ENCODE measurements around the gene DENND1A. TPM values are rescaled to one million over a fixed set of nuclear protein-coding genes. Genes with fewer than 3 reads are reported as not detected.
A peak's percentile ranks its signal among the peaks of the same experiment; 100 is the strongest.

The DENND1A gene
- polyA plus RNA-seq, 3 donors, result 18.8 to 23.1 (median 20.9) TPM

DNA sequence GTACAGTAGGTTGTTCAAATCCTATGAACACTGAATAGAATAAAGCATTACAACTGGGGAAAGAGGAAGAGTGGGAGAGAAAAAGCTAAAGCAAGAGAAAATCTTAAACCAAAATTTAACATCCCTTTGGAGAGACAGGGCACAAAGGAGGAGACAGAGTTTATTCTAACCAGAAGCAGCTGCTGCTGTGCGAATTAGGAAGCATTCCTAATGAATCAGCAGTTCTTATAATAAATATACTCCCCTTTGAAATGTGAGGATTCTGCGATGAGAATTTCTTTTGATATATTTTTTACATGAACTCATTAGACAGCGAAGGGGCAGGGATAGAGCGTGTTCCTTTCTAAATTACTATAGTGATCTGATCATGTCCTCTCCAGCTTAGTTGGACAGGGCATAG is 233.4 kb downstream of the DENND1A start:
- no peak for DNase-seq (ENCODE audit: low read depth in 3 of 3, low spot score in 2 of 3)

DNA sequence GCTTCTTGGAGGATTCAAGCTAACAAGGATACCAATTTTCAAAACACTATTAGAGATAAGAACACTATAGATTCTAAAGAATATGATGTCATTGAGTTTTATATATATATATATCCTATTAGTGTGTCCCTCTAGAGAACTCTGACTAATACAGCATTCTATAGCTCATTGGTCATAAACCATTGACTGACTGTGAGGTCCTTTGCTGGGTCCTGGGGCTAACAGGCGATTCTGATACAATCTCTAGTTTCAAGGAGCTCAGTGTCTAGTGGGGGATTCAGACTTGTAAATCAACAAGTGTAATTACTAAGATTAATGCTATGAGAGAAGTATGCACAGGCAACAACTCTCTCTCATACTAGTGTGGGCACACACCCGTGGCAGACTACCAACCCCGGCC is 234.5 kb downstream of the DENND1A start:
- no peak for DNase-seq (ENCODE audit: low read depth in 3 of 3, low spot score in 2 of 3)

DNA sequence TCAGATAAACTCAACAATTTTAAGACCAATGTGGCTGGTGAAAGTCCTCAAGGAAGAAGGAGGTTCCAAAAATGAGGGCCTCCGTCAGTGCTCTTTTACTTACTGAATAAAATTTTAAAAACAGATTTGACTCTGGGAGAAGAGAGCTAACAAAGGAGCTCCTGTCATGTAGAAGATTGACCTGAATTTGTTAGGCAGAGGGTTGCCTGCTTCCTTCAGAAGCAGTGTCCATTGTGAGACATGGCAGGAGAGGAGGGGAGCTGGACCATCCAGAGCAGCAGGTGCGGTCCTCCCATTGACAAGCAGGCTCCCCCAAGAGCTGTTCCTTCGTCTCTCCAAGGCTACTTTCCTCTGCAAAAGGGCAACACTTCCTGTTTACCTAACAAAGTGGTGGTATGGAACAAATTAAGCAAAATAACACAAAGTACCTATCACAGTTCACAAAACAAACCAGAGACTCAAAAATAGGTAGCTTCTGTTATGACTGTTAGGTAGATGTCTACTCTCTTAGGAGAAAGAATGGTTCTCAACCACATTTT is 238.1 kb downstream of the DENND1A start:
- no peak for DNase-seq (ENCODE audit: low read depth in 3 of 3, low spot score in 2 of 3)

DNA sequence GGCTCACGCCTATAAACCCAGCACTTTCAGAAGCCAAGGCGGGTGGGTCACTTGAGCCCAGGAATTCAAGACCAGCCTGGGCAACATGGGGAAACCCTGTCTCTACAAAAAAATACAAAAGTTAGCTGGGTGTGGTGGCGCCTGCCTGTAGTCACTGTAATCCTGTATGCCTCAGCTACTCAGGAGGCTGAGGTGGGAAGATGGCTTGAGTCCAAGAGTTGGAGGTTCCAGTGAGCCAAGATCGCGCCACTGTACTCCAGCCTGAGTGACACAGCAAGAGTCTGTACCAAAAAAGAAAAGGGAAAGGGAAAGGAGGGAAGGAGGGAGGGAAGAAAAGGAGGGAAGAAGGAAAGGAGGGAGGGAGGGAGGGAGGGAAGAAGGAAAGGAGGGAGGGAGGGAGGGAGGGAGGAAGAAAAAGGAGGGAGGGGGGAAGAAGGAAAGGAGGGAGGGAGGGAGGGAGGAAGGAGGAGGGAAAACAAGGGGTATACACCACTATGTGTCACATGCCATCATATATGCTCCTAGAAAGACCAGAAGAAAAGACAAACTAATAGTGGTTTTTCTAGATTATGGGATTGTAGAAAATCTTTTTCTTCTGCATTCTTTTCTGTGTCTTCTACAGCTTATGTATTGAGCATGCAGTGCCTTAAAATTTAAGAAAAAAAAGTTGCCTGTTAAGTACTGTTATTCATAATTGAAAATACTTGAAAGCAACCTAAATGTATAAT is 240.1 kb downstream of the DENND1A start:
- DNase-seq (ENCODE audit: low read depth in 3 of 3, low spot score in 2 of 3), result no peak

DNA sequence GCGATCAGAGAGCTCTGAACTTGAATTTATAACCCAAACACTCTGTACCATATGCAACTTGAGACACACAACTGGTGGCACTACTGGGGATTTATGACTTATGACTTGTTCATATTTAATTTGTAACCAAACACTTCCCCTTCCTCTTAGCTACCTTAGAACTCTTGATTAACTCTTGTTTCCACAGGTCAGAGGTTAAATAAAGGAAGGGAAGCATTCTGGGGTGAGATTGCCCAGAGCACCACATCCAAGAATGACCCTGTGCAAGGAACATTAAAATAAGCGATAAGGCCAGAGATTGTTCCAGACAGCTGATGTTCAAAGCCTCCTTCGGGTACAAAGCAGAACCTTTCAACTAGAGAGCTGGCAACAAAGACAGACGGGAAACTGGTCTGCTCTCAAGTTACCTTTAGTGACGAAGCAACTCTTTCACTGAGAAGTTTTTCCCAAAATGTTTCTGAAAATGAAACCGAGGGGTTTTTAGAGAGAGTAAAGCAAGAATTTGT is 242.6 kb downstream of the DENND1A start:
- DNase-seq (ENCODE audit: low read depth in 3 of 3, low spot score in 2 of 3), result peak in 1 of 3 donors; percentile 51

DNA sequence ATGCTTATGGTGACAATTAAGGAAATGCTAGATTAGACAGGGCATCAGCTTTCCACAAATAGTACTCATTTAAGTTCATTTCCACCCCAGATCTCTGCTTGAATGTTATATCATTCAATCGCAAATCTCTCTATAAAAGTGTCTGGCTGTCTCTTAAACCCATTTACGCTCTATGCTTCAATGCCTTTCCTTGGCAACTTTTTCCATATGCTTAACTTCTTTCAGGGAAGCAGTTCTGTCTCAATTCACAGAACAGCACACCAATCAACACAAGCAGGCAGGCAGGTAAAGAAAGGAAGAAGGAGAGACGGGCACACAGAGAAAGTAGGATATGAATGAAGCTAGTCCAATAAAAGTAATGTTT is 243.1 kb downstream of the DENND1A start:
- DNase-seq (ENCODE audit: low read depth in 3 of 3, low spot score in 2 of 3), result no peak

DNA sequence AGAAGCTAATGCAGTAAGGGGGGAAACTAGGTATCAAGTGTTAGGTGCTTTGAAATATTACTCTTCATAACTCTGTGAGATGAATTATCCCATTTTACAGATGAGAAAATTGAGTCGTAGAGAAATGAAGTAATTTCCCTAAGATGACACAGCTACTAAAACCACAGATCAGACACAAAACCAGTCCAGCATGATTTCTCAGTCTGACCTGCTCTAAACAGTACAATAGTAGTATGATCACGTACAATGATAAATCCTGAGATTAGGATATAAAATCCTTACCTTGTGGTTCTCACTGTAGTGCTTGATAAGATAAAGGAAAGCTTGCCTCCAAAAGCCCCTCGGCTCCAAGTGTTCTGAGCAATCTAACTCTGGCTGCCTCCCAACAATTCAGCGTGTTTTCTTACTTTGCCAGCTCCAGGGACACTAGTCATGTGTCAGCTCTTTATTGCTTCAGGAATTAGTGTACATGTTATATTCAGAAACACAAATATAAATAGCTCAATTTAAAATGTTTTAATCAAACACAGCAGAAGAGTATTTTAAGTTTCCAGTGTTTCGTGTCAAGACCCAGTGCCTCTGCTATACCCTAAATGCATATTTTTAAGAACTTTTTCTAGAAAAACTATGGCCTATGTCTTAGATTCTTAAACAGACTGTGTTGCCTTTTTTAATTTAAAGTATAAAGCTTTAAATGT is 243.6 kb downstream of the DENND1A start:
- no peak for DNase-seq (ENCODE audit: low read depth in 3 of 3, low spot score in 2 of 3)

DNA sequence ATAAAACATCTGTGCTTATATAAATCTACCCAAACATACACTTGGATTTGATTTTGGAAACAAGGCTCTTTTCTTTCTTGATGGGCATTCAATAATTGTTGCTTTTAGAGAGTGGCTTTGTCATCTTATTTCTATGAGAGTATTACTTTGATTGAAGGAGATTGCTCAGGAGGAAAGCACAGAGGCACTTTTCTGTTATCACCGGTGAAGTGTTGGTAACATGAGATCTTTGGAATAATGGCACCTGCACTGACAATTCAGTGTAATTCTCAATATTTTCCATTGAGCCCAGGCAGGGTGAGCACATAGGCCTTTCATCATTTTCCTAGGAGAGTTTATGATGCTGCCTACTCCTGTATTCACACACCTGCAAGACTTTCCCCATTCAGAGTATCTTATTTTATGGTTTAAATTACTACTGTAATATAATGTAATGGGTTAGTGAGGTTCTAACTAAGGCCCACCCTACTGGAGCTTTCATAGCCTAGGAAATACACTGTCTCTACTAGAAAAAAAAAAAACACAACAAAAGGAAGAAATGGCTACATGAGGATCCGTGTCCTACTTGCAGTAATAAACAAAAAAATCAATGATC is 244.3 kb downstream of the DENND1A start:
- DNase-seq (ENCODE audit: low read depth in 3 of 3, low spot score in 2 of 3), result no peak

DNA sequence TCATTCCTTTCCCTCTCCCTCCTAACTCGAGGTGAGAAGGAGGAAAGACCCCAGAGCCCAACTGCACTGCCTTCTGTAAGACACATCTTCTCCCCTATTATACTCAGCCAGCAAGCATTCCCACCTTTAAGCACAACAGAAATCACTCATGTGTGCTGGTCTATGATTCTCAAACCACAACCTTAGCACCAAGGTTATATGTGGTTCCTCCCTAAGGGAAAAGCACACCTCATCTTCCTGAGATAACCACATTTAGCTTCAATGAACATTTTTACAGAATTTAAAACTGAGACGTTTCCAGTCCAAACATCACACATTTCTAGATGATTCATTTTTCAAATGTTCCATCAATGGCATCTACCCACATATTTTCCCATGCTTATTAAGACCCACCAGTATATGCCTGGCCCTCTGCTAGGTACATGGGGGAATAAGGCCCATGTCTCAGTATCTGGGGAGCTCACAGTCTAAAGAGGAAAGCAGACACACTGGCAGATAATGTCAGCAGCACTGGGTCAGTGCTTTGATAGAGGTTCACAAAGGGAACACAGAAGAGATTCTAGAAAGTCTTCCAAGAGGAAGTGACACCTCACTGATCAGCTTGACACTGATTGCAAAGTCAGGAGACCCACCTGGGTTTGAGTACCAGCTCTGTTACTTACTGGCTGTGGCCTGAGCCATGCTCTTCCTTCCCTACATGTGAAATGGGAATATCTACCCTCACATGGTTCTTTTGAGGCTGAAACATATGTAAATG is 245.4 kb downstream of the DENND1A start:
- no peak for DNase-seq (ENCODE audit: low read depth in 3 of 3, low spot score in 2 of 3)

DNA sequence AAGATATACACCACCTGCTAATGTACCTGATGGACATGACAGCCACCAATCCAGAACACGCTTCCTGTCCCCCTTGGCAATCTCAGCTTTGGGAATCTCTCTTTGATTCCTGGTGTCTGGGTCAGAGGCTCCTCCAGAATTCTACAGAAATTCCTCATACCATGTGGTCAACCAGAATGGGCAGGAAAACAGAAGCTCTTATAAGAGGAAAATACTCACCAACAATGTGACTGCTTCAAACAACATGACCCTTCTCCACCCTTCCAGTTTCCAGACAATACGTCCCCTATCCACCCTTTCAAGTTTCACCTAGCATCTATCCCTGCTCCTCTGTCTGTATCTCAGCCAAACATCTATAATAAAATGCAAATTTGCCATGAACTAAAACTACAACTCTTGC is 247.2 kb downstream of the DENND1A start:
- no peak for DNase-seq (ENCODE audit: low read depth in 3 of 3, low spot score in 2 of 3)

DNA sequence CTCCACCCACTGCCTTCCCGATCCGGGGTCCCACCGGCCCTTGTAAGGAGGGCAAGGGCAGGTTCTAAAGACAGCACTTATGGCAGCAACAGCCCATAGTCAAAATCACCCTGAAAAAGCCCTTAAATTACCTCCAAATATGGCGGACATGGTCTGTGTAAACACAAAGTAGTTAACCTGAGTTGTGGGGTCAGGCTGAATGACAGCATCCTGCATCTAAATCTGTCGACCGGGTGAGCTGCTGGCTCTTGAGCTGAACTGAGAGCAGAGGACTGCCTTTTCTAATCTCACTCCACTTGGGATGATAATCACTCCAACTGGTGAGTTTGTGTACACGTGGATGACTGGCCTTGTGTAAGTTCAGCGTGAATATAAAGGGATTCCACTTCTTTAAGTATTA is 249.6 kb downstream of the DENND1A start:
- DNase-seq (ENCODE audit: low read depth in 3 of 3, low spot score in 2 of 3), result no peak

DNA sequence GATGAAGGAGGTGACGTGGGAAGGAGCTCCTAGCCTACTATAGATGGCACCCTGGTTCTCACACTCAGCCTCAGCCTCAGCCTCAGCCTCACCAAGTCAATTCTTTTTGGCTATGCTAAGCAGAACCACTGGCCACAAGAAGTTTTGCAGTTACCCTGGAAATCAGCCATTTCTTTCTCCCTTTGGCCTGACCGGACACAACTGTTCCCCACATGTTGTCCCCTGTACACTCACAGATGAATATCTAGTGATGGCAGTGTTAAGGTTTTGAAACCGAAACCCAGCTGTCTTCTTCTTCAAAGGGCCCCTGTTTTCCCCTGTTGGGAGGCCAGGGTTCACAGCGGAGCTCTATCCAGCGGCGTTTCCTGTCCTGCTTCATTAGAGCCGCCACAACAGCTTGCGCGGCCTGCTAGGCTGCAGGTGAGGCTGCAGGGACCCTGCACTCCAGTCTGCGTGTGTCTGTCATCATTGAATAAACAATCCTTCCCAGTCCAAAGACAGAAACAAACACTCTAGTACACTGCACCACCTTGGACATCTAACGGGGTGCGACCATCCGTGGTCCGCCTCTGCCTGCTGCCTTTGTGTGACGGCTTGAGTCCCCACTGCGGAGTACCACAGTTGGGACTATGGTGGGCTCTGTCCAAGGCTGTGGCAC is 250.5 kb downstream of the DENND1A start:
- no peak for DNase-seq (ENCODE audit: low read depth in 3 of 3, low spot score in 2 of 3)

DNA sequence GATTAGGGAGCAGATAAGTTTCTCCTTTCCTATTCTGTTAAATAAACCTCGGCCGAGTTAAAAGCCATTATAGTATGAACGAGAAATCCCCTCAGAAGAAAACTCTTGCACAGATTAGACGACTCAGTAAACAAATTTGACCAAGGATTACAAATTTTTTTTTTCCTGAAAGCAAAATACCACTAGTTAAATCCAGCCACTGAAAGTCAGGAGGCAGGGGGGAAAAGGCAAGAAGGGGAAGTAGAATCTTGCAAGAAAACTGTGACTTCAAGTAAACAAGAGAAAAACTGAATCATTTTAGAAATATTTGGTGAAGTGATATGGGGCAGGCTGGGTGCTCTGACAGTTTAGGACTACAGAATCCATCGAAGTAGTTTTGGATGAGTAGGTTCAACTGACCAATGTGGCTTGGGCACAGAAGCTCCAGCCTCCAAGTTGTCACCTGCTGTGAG is 251.0 kb downstream of the DENND1A start:
- no peak for DNase-seq (ENCODE audit: low read depth in 3 of 3, low spot score in 2 of 3)

DNA sequence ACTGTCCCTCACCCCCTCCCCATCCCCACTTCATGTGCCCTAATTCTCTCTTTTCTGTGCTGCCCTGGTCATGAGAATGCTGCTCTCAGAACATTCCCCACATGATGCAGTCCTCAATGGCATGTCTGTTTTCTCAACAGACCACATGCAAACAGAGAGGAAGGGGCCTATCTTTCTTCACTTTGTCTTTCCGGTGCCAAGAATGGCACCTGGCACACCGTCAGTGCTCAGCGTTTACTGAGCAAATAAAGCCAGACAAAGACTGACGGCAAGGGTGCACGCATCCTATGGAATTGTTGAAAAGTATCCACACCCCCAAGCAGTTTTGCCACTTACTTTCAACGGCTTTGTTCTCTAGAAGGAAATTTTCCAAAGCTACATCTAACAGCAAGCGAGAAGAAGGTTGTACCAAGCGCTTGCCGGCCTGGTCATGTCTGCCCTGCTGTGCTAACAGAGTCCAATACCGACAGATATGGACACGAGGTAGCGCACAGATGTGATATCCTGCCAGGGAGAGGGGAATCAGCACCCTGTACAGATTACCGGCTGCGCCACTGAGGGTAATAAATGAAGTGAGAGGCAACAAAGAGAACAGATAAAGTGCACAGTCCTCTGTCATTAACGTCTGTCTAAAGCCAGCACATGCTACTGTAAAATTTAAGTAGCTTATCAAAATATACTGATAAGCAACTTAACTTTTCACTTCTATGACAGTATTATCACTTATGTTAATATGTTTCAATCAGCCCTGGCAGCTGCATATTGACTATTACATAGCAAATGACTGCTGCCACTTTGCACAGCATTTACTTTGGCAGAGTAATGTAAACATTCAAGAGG is 251.7 kb downstream of the DENND1A start:
- no peak for DNase-seq (ENCODE audit: low read depth in 3 of 3, low spot score in 2 of 3)

DNA sequence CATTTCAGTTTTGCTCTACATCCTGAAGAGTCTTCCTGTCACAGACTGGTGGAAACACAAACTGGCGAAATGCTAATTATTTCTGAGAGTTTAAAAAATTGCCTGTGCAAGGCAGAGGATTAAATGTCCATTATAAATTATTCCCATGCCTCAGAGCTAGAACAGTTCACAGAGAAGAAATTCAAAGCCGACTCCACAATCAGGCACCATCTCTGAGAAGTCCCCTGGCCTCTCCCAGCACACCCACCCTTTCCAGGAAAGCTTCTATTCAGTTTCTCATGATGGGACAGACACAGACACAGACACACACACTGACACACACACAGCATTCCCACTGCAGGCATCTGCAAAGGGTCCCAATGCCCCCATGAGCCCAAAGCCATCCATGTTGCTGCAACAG is 253.1 kb downstream of the DENND1A start:
- no peak for DNase-seq (ENCODE audit: low read depth in 3 of 3, low spot score in 2 of 3)

DNA sequence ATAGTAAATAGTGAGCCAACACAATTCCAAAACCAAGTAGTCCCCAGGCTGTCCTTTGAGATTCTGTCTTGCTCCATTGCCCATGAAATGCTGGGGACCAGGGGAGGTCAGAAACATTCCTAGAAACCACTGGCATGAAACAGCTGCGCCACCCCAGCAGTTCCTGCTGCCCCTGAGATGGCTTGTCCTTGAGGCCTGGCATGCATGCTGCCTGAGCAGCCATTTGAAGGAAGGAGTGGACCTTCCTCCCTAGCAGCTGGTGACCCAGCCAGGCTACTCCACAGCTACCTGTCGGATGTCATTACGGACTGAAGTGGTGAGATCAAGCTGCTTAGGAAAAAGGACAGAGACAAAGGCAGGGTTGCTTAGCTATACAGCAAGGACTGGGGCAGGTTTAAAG is 260.6 kb downstream of the DENND1A start:
- DNase-seq (ENCODE audit: low read depth in 3 of 3, low spot score in 2 of 3), result peak in 1 of 3 donors; percentile 82

DNA sequence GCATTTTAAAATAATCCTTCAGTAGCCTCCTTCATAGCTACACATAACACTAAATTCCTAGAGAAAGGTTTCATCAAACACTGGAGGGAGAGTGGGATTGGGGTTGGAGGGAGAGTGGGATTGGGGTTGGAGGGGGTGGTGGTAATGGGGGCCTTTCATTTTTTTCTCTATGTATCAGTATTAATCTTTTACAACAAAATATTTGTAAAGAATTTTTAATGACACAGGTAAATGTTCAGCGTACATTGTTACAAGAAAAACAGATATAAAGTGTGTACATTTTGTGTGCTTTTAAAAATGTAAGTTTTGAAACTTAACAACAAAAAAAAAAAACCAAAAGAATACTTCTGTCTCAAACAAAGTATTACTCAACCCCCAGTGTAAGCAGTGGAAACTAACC is 266.4 kb downstream of the DENND1A start:
- DNase-seq (ENCODE audit: low read depth in 3 of 3, low spot score in 2 of 3), result no peak

DNA sequence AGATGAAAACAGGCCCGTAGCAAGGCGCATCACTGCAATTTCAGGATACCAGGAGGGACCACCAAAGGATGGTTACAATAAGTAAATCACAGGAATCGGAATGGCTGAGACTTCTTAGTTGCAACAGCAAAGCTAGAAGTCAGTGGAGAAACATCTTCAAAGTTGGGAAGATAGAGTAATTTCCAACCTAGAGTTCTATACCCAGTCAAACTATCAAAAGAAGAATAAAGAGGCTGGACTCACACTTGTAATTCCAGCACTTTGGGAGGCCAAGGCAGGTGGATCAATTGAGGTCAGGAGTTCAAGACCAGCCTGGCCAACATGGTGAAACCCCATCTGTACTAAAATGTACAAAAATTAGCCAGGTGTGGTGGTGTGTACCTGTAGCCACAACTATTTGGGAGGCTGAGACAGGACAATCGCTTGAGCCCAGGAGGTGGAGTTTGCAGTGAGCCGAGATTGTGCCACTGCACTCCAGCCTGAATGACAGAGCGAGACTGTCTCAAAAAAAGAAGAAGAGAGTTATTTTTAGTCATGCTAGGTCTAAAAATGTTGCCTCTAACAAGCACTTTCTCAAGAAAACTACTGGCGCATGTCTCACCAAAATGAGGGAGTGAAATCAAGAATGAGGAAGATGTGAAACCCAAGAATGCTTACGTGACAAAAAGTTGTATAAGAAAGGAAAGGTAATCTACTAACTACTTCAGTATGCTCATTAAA is 267.7 kb downstream of the DENND1A start:
- no peak for DNase-seq (ENCODE audit: low read depth in 3 of 3, low spot score in 2 of 3)

All from right renal cortex interstitium (tissue), 3 donors.